IMR-90 (cell line): Measurements from ENCODE around the gene KRTAP12-4. TPM values are rescaled to one million over a fixed set of nuclear protein-coding genes. Genes with fewer than 3 reads are reported as not detected.
"Not testable (repeated sequence)": the region's sequence is repeated elsewhere in the genome, so short reads cannot be mapped to it uniquely, and the experiment has no call there.

ENCODE experiments used
- ATAC-seq: fragments of 200-7000 bp; cut with Tn5 transposase; 2 replicates; pipeline ENCODE4 v1.9.1; 2020; ENCODE audit warnings: low read depth, mild to moderate bottlenecking, moderate library complexity
- BruUV-seq: library from RNA; stranded (reverse); fragments of 400-500 nt; replicated peaks from 2 replicates; lab custom pipeline; 2021; lab: Mats Ljungman, UMichigan
- CTCF ChIA-PET: fragments of 300-600 bp; formaldehyde crosslinking; extraction: SDS; loops from one replicate; lab custom pipeline; 2021; ENCODE audit warnings: antibody characterized with exemption; lab: Yijun Ruan, JAX
- POLR2A ChIA-PET: fragments of 300-600 bp; sonication (Branson Sonifier 250); formaldehyde crosslinking; loops from one replicate; lab custom pipeline; 2022; ENCODE audit warnings: antibody characterized with exemption; ENCODE audit not compliant: unreplicated experiment; lab: Charles Lee
- DNase-seq: peaks from one replicate; pipeline ENCODE4 v3.0.0; 2013
- H2AFZ ChIP-seq: replicated peaks from 2 replicates; pipeline ENCODE3; 2013; ENCODE audit warnings: low read length, mild to moderate bottlenecking; ENCODE audit not compliant: poor library complexity
- H2AK5ac ChIP-seq: 2 replicates; pipeline ENCODE4 v1.6.1; 2013; ENCODE audit warnings: low read depth, low read length, inconsistent platforms
- H2AK9ac ChIP-seq: replicated peaks from 2 replicates; pipeline ENCODE3; 2013; ENCODE audit warnings: mild to moderate bottlenecking, low read depth, low read length, moderate library complexity; ENCODE audit not compliant: poor library complexity
- H2BK120ac ChIP-seq: 2 replicates; pipeline ENCODE4 v1.6.1; 2013; ENCODE audit warnings: low read depth, low read length, inconsistent platforms
- H2BK15ac ChIP-seq: 3 replicates; pipeline ENCODE4 v1.6.1; 2013; ENCODE audit warnings: low read depth, low read length, inconsistent platforms
- H2BK20ac ChIP-seq: 2 replicates; pipeline ENCODE4 v1.6.1; 2013; ENCODE audit warnings: low read depth, mild to moderate bottlenecking, inconsistent platforms, low read length, moderate library complexity
- H2BK5ac ChIP-seq: 2 replicates; pipeline ENCODE4 v1.6.1; 2013; ENCODE audit warnings: mild to moderate bottlenecking, low read depth, low read length, inconsistent platforms; ENCODE audit not compliant: poor library complexity, severe bottlenecking
- H3K14ac ChIP-seq: replicated peaks from 2 replicates; pipeline ENCODE4 v1.6.1; 2013; ENCODE audit warnings: low read depth, low read length, inconsistent platforms
- H3K18ac ChIP-seq: 2 replicates; pipeline ENCODE4 v1.6.1; 2013; ENCODE audit warnings: low read depth, low read length, control low read depth
- H3K23ac ChIP-seq: 2 replicates; pipeline ENCODE4 v1.6.1; 2013; ENCODE audit warnings: low read depth, low read length, inconsistent platforms
- H3K27ac ChIP-seq: 2 replicates; pipeline ENCODE4 v1.5.1; 2013; ENCODE audit warnings: mild to moderate bottlenecking, control low read depth, low read length; ENCODE audit not compliant: insufficient read depth
- H3K27me3 ChIP-seq: 2 replicates; pipeline ENCODE4 v1.6.1; 2013; ENCODE audit warnings: low read length; ENCODE audit not compliant: control insufficient read depth, insufficient read depth
- H3K36me3 ChIP-seq: 2 replicates; pipeline ENCODE4 v1.6.1; 2013; ENCODE audit warnings: low read length, mixed read lengths; ENCODE audit not compliant: control insufficient read depth, insufficient read depth
- H3K4ac ChIP-seq: 2 replicates; pipeline ENCODE4 v1.6.1; 2013; ENCODE audit warnings: low read depth, low read length, inconsistent platforms
- H3K4me1 ChIP-seq: 2 replicates; pipeline ENCODE4 v1.6.1; 2013; ENCODE audit warnings: low read length, mixed read lengths; ENCODE audit not compliant: control insufficient read depth, insufficient read depth
- H3K4me2 ChIP-seq: 2 replicates; pipeline ENCODE4 v1.6.1; 2013; ENCODE audit warnings: low read depth, mild to moderate bottlenecking, control low read depth, low read length, moderate library complexity
- H3K4me3 ChIP-seq: 2 replicates; pipeline ENCODE4 v1.5.1; 2013; ENCODE audit warnings: low read depth, mild to moderate bottlenecking, control low read depth, low read length, moderate library complexity; ENCODE audit not compliant: insufficient read depth
- H3K56ac ChIP-seq: 2 replicates; pipeline ENCODE4 v1.6.1; 2013; ENCODE audit warnings: low read length, inconsistent platforms; ENCODE audit not compliant: insufficient read depth; ENCODE audit errors: extremely low read depth
- H3K79me1 ChIP-seq, 2 experiments: 2 replicates each; pipeline ENCODE4 v1.6.1; 2013; ENCODE audit warnings: low read length in 2 of 2, inconsistent platforms in 1 of 2, low read depth in 1 of 2
- H3K9ac ChIP-seq: 2 replicates; pipeline ENCODE4 v1.6.1; 2013; ENCODE audit warnings: low read depth, low read length, control low read depth
- H3K9me1 ChIP-seq: 2 replicates; pipeline ENCODE4 v1.6.1; 2013; ENCODE audit warnings: low read length, inconsistent platforms; ENCODE audit not compliant: insufficient read depth
- H3K9me3 ChIP-seq: 2 replicates; pipeline ENCODE4 v1.6.1; 2013; ENCODE audit warnings: low read length; ENCODE audit not compliant: control insufficient read depth, insufficient read depth
- H4K20me1 ChIP-seq: 2 replicates; pipeline ENCODE4 v1.6.1; 2013; ENCODE audit warnings: low read length, inconsistent platforms; ENCODE audit not compliant: insufficient read depth
- H4K5ac ChIP-seq: 2 replicates; pipeline ENCODE4 v1.6.1; 2013; ENCODE audit warnings: mild to moderate bottlenecking, low read depth, low read length, control low read depth
- H4K8ac ChIP-seq, 2 experiments: 2 replicates each; pipeline ENCODE4 v1.6.1; 2013; ENCODE audit warnings: low read depth in 2 of 2, low read length in 2 of 2, control low read depth in 1 of 2, inconsistent platforms in 1 of 2
- H4K91ac ChIP-seq: 2 replicates; pipeline ENCODE4 v1.6.1; 2013; ENCODE audit warnings: low read depth, low read length, inconsistent platforms; ENCODE audit not compliant: insufficient read depth
- WGBS, 2 experiments: methylation state at CpG; one replicate each; pipeline versions ENCODE4 v1.1.5 to v1.1.7; 2013; ENCODE audit warnings: missing lambda C conversion rate in 2 of 2; ENCODE audit not compliant: insufficient read length in 1 of 2; ENCODE audit errors: extremely low coverage in 2 of 2; 5-methylcytosine and 5-hydroxymethylcytosine counted together
- dilution Hi-C: fragments of 300-500 bp; cut with HindIII; formaldehyde crosslinking; loops from one replicate; pipeline ENCODE4 v1.14.3; 2018; ENCODE audit warnings: low sequenced_read_pairs; ENCODE audit not compliant: unreplicated experiment
- in situ Hi-C: fragments of 300-500 bp; cut with MboI; formaldehyde crosslinking; loops from 3 replicates; pipeline ENCODE4 v1.14.3; 2019; ENCODE audit warnings: low sequenced_read_pairs, inconsistent platforms, mixed read lengths
- intact Hi-C: fragments of 100-400 bp; cut with micrococcal nuclease; formaldehyde crosslinking; loops from 2 replicates; pipeline ENCODE4 v1.10.0; 2022
- polyA plus RNA-seq, 3 experiments: library from polyadenylated mRNA; depleted of rRNA; stranded (reverse); fragments of >200 nt; gene quantifications; 2 replicates each; pipeline ENCODE4 v1.2.3, GENCODE V29; 2012; ENCODE audit warnings: low replicate concordance in 1 of 3
- total RNA-seq: library from RNA; depleted of rRNA; stranded (reverse); fragments of >200 nt; gene quantifications from 2 replicates; pipeline ENCODE4 v1.2.3, GENCODE V29; 2012

KRTAP12-4 gene
- total and polyA plus RNA-seq, 2 of the 4 experiments (the other 2 are of a cell fraction), result not detected

DNA sequence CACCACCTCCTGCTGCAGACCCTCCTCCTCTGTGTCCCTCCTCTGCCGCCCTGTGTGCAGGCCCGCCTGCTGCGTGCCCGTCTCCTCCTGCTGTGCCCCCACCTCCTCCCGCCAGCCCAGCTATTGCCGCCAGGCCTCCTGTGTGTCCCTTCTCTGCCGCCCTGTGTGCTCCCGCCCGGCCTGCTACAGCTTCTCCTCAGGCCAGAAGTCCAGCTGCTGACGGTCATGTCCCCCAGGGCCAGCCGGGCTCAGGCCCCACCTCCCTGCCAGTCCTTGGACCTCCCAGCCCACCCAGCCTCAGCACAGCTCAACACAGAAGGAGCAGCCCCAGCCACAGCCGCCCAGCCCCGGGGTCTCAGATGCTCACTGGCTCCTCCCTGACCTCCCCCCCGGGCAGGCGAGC, 26.6 kb downstream of the KRTAP12-4 start:
- H3K27me3 ChIP-seq, H2BK15ac ChIP-seq, H3K9me1 ChIP-seq, CTCF ChIA-PET, POLR2A ChIA-PET, H2BK20ac ChIP-seq, ATAC-seq, H3K4me3 ChIP-seq, in situ Hi-C loops, DNase-seq, H3K36me3 ChIP-seq, H3K27ac ChIP-seq, H3K9ac ChIP-seq, H4K8ac ChIP-seq, BruUV-seq, H2AK9ac ChIP-seq, H3K56ac ChIP-seq, H3K4me2 ChIP-seq, H4K91ac ChIP-seq, H3K4ac ChIP-seq, H3K18ac ChIP-seq, H2AK5ac ChIP-seq, H3K4me1 ChIP-seq, H3K9me3 ChIP-seq, dilution Hi-C loops, H3K23ac ChIP-seq, H4K20me1 ChIP-seq, H4K5ac ChIP-seq, H3K14ac ChIP-seq, H2BK120ac ChIP-seq, H3K79me1 ChIP-seq, H2BK5ac ChIP-seq, intact Hi-C loops, H2AFZ ChIP-seq: not testable (repeated sequence)
- WGBS, 2 experiments, result no CpG with 5 or more reads among the region's 15 CpGs

DNA sequence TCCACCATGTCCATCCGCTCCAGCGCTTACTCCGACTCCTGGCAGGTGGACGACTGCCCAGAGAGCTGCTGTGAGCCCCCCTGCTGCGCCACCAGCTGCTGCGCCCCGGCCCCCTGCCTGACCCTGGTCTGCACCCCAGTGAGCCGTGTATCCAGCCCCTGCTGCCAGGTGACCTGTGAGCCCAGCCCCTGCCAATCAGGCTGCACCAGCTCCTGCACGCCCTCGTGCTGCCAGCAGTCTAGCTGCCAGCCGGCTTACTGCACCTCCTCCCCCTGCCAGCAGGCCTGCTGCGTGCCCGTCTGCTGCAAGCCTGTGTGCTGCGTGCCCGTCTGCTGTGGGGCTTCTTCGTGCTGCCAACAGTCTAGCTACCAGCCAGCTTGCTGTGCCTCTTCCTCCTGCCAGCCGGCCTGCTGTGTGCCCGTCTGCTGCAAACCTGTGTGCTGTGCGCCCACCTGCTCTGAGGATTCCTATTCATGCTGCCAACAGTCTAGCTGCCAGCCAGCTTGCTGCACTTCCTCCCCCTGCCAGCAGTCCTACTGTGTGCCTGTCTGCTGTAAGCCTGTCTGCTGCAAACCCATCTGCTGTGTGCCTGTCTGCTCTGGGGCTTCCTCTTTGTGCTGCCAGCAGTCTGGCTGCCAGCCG, 27.2 kb downstream of the KRTAP12-4 start:
- H3K9me3 ChIP-seq, dilution Hi-C loops, H4K5ac ChIP-seq, BruUV-seq, CTCF ChIA-PET, H3K4me2 ChIP-seq, H2BK20ac ChIP-seq, H4K91ac ChIP-seq, H4K20me1 ChIP-seq, H2BK15ac ChIP-seq, H3K23ac ChIP-seq, H3K56ac ChIP-seq, H3K27ac ChIP-seq, H2BK5ac ChIP-seq, H3K36me3 ChIP-seq, H2BK120ac ChIP-seq, H2AK9ac ChIP-seq, POLR2A ChIA-PET, H3K27me3 ChIP-seq, H3K14ac ChIP-seq, H4K8ac ChIP-seq, H3K4me1 ChIP-seq, H3K18ac ChIP-seq, DNase-seq, H2AK5ac ChIP-seq, ATAC-seq, H3K4ac ChIP-seq, intact Hi-C loops, H3K4me3 ChIP-seq, H3K9me1 ChIP-seq, H3K79me1 ChIP-seq, in situ Hi-C loops, H2AFZ ChIP-seq, H3K9ac ChIP-seq: not testable (repeated sequence)
- 80% methylated on average over 7 of the region's 20 CpGs; no CpG with 5 or more reads in 1 of the 2 experiments for WGBS, 2 experiments
